ENCODE measurements around the gene UROC1.

UROC1 gene

GRCh38 chr3:126548556-126549466, 31.2 kb upstream of the UROC1 start:
- in situ Hi-C loops (cut with HindIII; ENCODE audit: low sequenced_read_pairs): no loop called here

- in situ Hi-C loops (cut with HindIII; ENCODE audit: low sequenced_read_pairs): no loop called here
Measured at GRCh38 chr3:126547721-126548120, 30.1 kb upstream of the UROC1 start.

- in situ Hi-C loops (cut with HindIII; ENCODE audit: low sequenced_read_pairs): no loop called here
Measured at GRCh38 chr3:126546549-126547239, 29.1 kb upstream of the UROC1 start.

GRCh38 chr3:126546013-126546412, 28.4 kb upstream of the UROC1 start:
- in situ Hi-C loops (cut with HindIII; ENCODE audit: low sequenced_read_pairs): no loop called here

GRCh38 chr3:126545544-126545943, 28.0 kb upstream of the UROC1 start:
- in situ Hi-C loops (cut with HindIII; ENCODE audit: low sequenced_read_pairs): no loop called here

- in situ Hi-C loops (cut with HindIII; ENCODE audit: low sequenced_read_pairs): no loop called here
Measured at GRCh38 chr3:126544596-126545281, 27.2 kb upstream of the UROC1 start.

- in situ Hi-C loops (cut with HindIII; ENCODE audit: low sequenced_read_pairs): no loop called here
Measured at GRCh38 chr3:126543457-126544061, 26.0 kb upstream of the UROC1 start.

- in situ Hi-C loops (cut with HindIII; ENCODE audit: low sequenced_read_pairs): no loop called here
Measured at GRCh38 chr3:126542340-126543241, 25.0 kb upstream of the UROC1 start.

GRCh38 chr3:126541628-126542339, 24.2 kb upstream of the UROC1 start:
- in situ Hi-C loops (cut with HindIII; ENCODE audit: low sequenced_read_pairs): no loop called here

- in situ Hi-C loops (cut with HindIII; ENCODE audit: low sequenced_read_pairs): no loop called here
Measured at GRCh38 chr3:126540951-126541627, 23.5 kb upstream of the UROC1 start.

- in situ Hi-C loops (cut with HindIII; ENCODE audit: low sequenced_read_pairs): no loop called here
Measured at GRCh38 chr3:126540342-126540849, 22.8 kb upstream of the UROC1 start.

- in situ Hi-C loops (cut with HindIII; ENCODE audit: low sequenced_read_pairs): no loop called here
Measured at GRCh38 chr3:126539558-126540250, 22.1 kb upstream of the UROC1 start.

GRCh38 chr3:126538966-126539365, 21.4 kb upstream of the UROC1 start:
- in situ Hi-C loops (cut with HindIII; ENCODE audit: low sequenced_read_pairs): no loop called here

- in situ Hi-C loops (cut with HindIII; ENCODE audit: low sequenced_read_pairs): no loop called here
Measured at GRCh38 chr3:126538316-126538715, 20.7 kb upstream of the UROC1 start.

- in situ Hi-C loops (cut with HindIII; ENCODE audit: low sequenced_read_pairs): no loop called here
Measured at GRCh38 chr3:126537730-126538281, 20.2 kb upstream of the UROC1 start.

- in situ Hi-C loops (cut with HindIII; ENCODE audit: low sequenced_read_pairs): no loop called here
Measured at GRCh38 chr3:126537116-126537729, 19.6 kb upstream of the UROC1 start.

- in situ Hi-C loops (cut with HindIII; ENCODE audit: low sequenced_read_pairs): no loop called here
Measured at GRCh38 chr3:126536126-126536525, 18.6 kb upstream of the UROC1 start.
